ENCODE data around the gene LIN9. TPM values are rescaled to one million over a fixed set of nuclear protein-coding genes. Genes with fewer than 3 reads are reported as not detected.
A peak's percentile ranks its signal among the peaks of the same experiment; 100 is the strongest.

LIN9 gene
- total and polyA plus RNA-seq, 2 of the 13 experiments (the other 11 are each of a cell fraction or from before 2014, with no cell fraction given), result 3.0 to 10.0 TPM

GRCh38 chr1:226314055-226314454 lies 5.1 kb upstream of the LIN9 start:
- peaks cover 17% of the 10 kb centered on the region for H3K4me1 ChIP-seq (ENCODE audit: insufficient read depth, low read length)
- H4K20me1 ChIP-seq (ENCODE audit: insufficient read depth, low read length), result no peaks in the 10 kb centered on the region
- ATAC-seq (no peak), FAIRE-seq (no peak), DNase-seq (ENCODE audit: low spot score) (no peak)
- H3K9me3 ChIP-seq (ENCODE audit: low read length), result no peaks in the 10 kb centered on the region
- H3K9ac ChIP-seq (ENCODE audit: insufficient read depth, low read depth, low read length), result no peak overlapping the region
- no peak overlapping the region for H3K4me3 ChIP-seq (replicated peaks in 1 of 3; ENCODE audit: insufficient read depth in 1 of 3, low read depth in 2 of 3, low read length in 3 of 3)
- H3K79me2 ChIP-seq (ENCODE audit: insufficient read depth, low read length), result no peaks in the 10 kb centered on the region
- TF ChIP-seq, protein P1, sequence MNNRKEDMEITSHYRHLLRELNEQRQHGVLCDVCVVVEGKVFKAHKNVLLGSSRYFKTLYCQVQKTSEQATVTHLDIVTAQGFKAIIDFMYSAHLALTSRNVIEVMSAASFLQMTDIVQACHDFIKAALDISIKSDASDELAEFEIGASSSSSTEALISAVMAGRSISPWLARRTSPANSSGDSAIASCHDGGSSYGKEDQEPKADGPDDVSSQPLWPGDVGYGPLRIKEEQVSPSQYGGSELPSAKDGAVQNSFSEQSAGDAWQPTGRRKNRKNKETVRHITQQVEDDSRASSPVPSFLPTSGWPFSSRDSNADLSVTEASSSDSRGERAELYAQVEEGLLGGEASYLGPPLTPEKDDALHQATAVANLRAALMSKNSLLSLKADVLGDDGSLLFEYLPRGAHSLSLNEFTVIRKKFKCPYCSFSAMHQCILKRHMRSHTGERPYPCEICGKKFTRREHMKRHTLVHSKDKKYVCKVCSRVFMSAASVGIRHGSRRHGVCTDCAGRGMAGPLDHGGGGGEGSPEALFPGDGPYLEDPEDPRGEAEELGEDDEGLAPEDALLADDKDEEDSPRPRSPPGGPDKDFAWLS (CRISPR knock-in tag; IDR thresholded peaks at IDR 0.05; ENCODE audit: borderline replicate concordance), result no peak
- peak; percentile 76 for TF ChIP-seq ZNF7 (CRISPR knock-in tag; IDR thresholded peaks at IDR 0.05)
- no TSS peak for BruUV-seq (replicated peaks)
- H3K27me3 ChIP-seq (ENCODE audit: control insufficient read depth in 1 of 2, insufficient read depth in 2 of 2, low read length in 2 of 2), result peaks cover 0 to 6% of the 10 kb centered on the region in 2 experiments; a peak in 1 of 5 replicates
- H2AFZ ChIP-seq (ENCODE audit: low read length), result no peak overlapping the region
- in situ Hi-C loops (cut with HindIII; ENCODE audit: extremely low pct_ligation_motif_present, low pct_unique_long_range_greater_than_20kb), result no loop called here
- ChIA-PET CTCF (ENCODE audit: low intra/inter-chr PET ratio, low total read pairs) (no interaction called here), POLR2A (interaction anchor here (0.7 kb wide), 1 partner anchor 14 kb away, joined by 4 read pairs; no protein-coding TSS in a partner anchor)
- H3K36me3 ChIP-seq (replicated peaks in 1 of 2; ENCODE audit: control insufficient read depth in 1 of 2, insufficient read depth in 2 of 2, low read length in 2 of 2), result no peaks in the 10 kb centered on the region
- intact Hi-C loops (cut with micrococcal nuclease; ENCODE audit: unreplicated experiment), result no loop called here
- no peak overlapping the region for H3K27ac ChIP-seq (ENCODE audit: extremely low read length, insufficient read depth, low read length)
- no peak overlapping the region for H3K4me2 ChIP-seq (ENCODE audit: low read depth, low read length)

GRCh38 chr1:226312065-226312464 lies 3.1 kb upstream of the LIN9 start:
- ATAC-seq (no peak), DNase-seq (ENCODE audit: low spot score) (no peak), FAIRE-seq (no peak)
- Histone ChIP-seq H4K20me1 (ENCODE audit: insufficient read depth, low read length) (no peaks in the 10 kb centered on the region), H3K4me3 (replicated peaks in 1 of 3; ENCODE audit: insufficient read depth in 1 of 3, low read depth in 2 of 3, low read length in 3 of 3) (no peak overlapping the region), H3K9me3 (ENCODE audit: low read length) (no peaks in the 10 kb centered on the region), H3K36me3 (replicated peaks in 1 of 2; ENCODE audit: control insufficient read depth in 1 of 2, insufficient read depth in 2 of 2, low read length in 2 of 2) (no peaks in the 10 kb centered on the region), H3K27me3 (ENCODE audit: control insufficient read depth in 1 of 2, insufficient read depth in 2 of 2, low read length in 2 of 2) (no peaks in the 10 kb centered on the region), H3K79me2 (ENCODE audit: insufficient read depth, low read length) (peaks cover 12% of the 10 kb centered on the region), H3K9ac (ENCODE audit: insufficient read depth, low read depth, low read length) (no peak overlapping the region), H2AFZ (ENCODE audit: low read length) (no peak overlapping the region), H3K27ac (ENCODE audit: extremely low read length, insufficient read depth, low read length) (no peak overlapping the region), H3K4me2 (ENCODE audit: low read depth, low read length) (no peak overlapping the region), H3K4me1 (ENCODE audit: insufficient read depth, low read length) (peaks cover 29% of the 10 kb centered on the region)
- BruUV-seq (replicated peaks), result no TSS peak
- in situ Hi-C loops (cut with HindIII; ENCODE audit: extremely low pct_ligation_motif_present, low pct_unique_long_range_greater_than_20kb), result no loop called here
- ChIA-PET POLR2A (no interaction called here), CTCF (ENCODE audit: low intra/inter-chr PET ratio, low total read pairs) (no interaction called here)
- intact Hi-C loops (cut with micrococcal nuclease; ENCODE audit: unreplicated experiment), result no loop called here
- WGBS (ENCODE audit: low lambda C conversion rate), result 86% methylated on average over 2 of the region's 2 CpGs
- TF ChIP-seq MXD4 (CRISPR knock-in tag; IDR thresholded peaks at IDR 0.05) (no peak), ZNF775 (CRISPR knock-in tag; IDR thresholded peaks at IDR 0.05; ENCODE audit: borderline replicate concordance) (no peak), JUNB (CRISPR knock-in tag; IDR thresholded peaks at IDR 0.05; ENCODE audit: borderline replicate concordance) (no peak), ZNF572 (CRISPR knock-in tag; IDR thresholded peaks at IDR 0.05) (no peak), MEF2D (CRISPR knock-in tag; IDR thresholded peaks at IDR 0.05) (no peak), USF2 (IDR thresholded peaks at IDR 0.05; ENCODE audit: low read depth, low read length) (no peak), USF2 (CRISPR knock-in tag; IDR thresholded peaks at IDR 0.05; ENCODE audit: borderline replicate concordance) (no peak), ZNF615 (CRISPR knock-in tag; IDR thresholded peaks at IDR 0.05; ENCODE audit: borderline replicate concordance) (no peak), GTF3A (CRISPR knock-in tag; conservative IDR thresholded peaks at IDR 0.05) (no peak), ATM (IDR thresholded peaks at IDR 0.05; ENCODE audit: borderline replicate concordance) (no peak), SMARCE1 (IDR thresholded peaks at IDR 0.05; ENCODE audit: borderline replicate concordance) (no peak), SIN3A (IDR thresholded peaks at IDR 0.05; ENCODE audit: borderline replicate concordance, low read depth, low read length) (no peak)
- TF ChIP-seq, protein P2, sequence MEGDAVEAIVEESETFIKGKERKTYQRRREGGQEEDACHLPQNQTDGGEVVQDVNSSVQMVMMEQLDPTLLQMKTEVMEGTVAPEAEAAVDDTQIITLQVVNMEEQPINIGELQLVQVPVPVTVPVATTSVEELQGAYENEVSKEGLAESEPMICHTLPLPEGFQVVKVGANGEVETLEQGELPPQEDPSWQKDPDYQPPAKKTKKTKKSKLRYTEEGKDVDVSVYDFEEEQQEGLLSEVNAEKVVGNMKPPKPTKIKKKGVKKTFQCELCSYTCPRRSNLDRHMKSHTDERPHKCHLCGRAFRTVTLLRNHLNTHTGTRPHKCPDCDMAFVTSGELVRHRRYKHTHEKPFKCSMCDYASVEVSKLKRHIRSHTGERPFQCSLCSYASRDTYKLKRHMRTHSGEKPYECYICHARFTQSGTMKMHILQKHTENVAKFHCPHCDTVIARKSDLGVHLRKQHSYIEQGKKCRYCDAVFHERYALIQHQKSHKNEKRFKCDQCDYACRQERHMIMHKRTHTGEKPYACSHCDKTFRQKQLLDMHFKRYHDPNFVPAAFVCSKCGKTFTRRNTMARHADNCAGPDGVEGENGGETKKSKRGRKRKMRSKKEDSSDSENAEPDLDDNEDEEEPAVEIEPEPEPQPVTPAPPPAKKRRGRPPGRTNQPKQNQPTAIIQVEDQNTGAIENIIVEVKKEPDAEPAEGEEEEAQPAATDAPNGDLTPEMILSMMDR (CRISPR knock-in tag; IDR thresholded peaks at IDR 0.05), result no peak
